Uterus (tissue), 4 donors: ENCODE measurements around the gene DDX20. TPM values are rescaled to one million over a fixed set of nuclear protein-coding genes. Genes with fewer than 3 reads are reported as not detected.

ENCODE experiments used
- DNase-seq, 2 donors: peaks; one replicate each; pipeline ENCODE4 v3.0.0-alpha.2; 2019 to 2020
- H3K27ac ChIP-seq, 2 donors: fragments of 200-600 bp; sonication (generic); 1 replicate in 1 of 2; 2 replicates in 1 of 2; pipeline ENCODE4 v1.5.1; 2016 to 2018
- H3K27me3 ChIP-seq, 2 donors: fragments of 200-600 bp; sonication (generic); one replicate each; pipeline ENCODE4 v1.5.1; 2018 to 2019; ENCODE audit warnings: control low read depth in 1 of 2
- H3K36me3 ChIP-seq, 2 donors: fragments of 200-600 bp; sonication (generic); one replicate each; pipeline ENCODE4 v1.5.1; 2019; ENCODE audit warnings: control low read depth in 1 of 2
- H3K4me1 ChIP-seq, 2 donors: fragments of 200-600 bp; sonication (generic); one replicate each; pipeline ENCODE4 v1.5.1; 2018 to 2019; ENCODE audit warnings: control low read depth in 1 of 2
- H3K4me3 ChIP-seq, 2 donors: fragments of 200-600 bp; sonication (generic); 1 replicate in 1 of 2; 2 replicates in 1 of 2; pipeline ENCODE4 v1.5.1; 2018 to 2019; ENCODE audit warnings: mild to moderate bottlenecking in 1 of 2
- H3K9me3 ChIP-seq, 2 donors: fragments of 200-600 bp; sonication (generic); one replicate each; pipeline ENCODE4 v1.5.1; 2019; ENCODE audit warnings: control low read depth in 1 of 2
- CTCF ChIP-seq, 4 experiments: fragments of 200-600 bp in 2 of 4; fragments of 450-650 bp in 2 of 4; sonication (generic) in 2 of 4; IDR thresholded peaks; one replicate each; pipeline ENCODE4 v1.5.1; 2016 to 2019; ENCODE audit warnings: antibody characterized with exemption in 4 of 4, mild to moderate bottlenecking in 2 of 4, moderate library complexity in 1 of 4
- POLR2A ChIP-seq, 2 donors: fragments of 450-650 bp; IDR thresholded peaks; one replicate each; pipeline ENCODE4 v1.6.1; 2016; ENCODE audit warnings: antibody characterized with exemption in 2 of 2, mild to moderate bottlenecking in 1 of 2, moderate library complexity in 1 of 2
- intact Hi-C: fragments of 100-400 bp; cut with DNase I; formaldehyde crosslinking; loops from one replicate; pipeline ENCODE4 v1.15.1; 2023; ENCODE audit warnings: low total_unique reads
- total RNA-seq, 4 donors: library from RNA; depleted of rRNA in 3 of 4; stranded (reverse); fragments of >200 nt in 3 of 4; gene quantifications; one replicate each; pipeline versions ENCODE4 v1.1.0 to v1.2.4, GENCODE V29; 2014 to 2023
- donor health status: DM: yes; HTN: yes; CAD: no.

DDX20 gene
- total RNA-seq, 4 donors from 2014 or later: 13.3 to 38.2 (median 20.1) TPM

- no peaks in the 10 kb centered on the region for H3K36me3 ChIP-seq
- intact Hi-C loops: no loop called here
- no peaks in the 10 kb centered on the region for H3K27me3 ChIP-seq
- H3K4me3 ChIP-seq: no peak overlapping the region
- no peak for DNase-seq
- no peaks in the 10 kb centered on the region for H3K4me1 ChIP-seq
- no peaks in the 10 kb centered on the region for H3K9me3 ChIP-seq
- H3K27ac ChIP-seq: no peak overlapping the region
- TF ChIP-seq POLR2A (IDR thresholded peaks at IDR 0.05) (no peak), CTCF (IDR thresholded peaks at IDR 0.05) (no peak)
These were observed 39.4 kb upstream of the DDX20 start for GRCh38 chr1:111716333-111716732.

GRCh38 chr1:111717450-111717849 is 38.3 kb upstream of the DDX20 start:
- H3K27me3 ChIP-seq: no peaks in the 10 kb centered on the region
- no peak overlapping the region for H3K4me3 ChIP-seq
- DNase-seq: no peak
- intact Hi-C loops: no loop called here
- H3K9me3 ChIP-seq: no peaks in the 10 kb centered on the region
- no peaks in the 10 kb centered on the region for H3K36me3 ChIP-seq
- H3K27ac ChIP-seq: no peak overlapping the region
- no peak for TF ChIP-seq POLR2A (IDR thresholded peaks at IDR 0.05)
- TF ChIP-seq CTCF (IDR thresholded peaks at IDR 0.05): no peak
- no peaks in the 10 kb centered on the region for H3K4me1 ChIP-seq

- no peak for DNase-seq
- intact Hi-C loops: no loop called here
These were observed 36.6 kb upstream of the DDX20 start for GRCh38 chr1:111719135-111719534.

GRCh38 chr1:111719674-111720132 is 36.0 kb upstream of the DDX20 start:
- H3K4me1 ChIP-seq: no peaks in the 10 kb centered on the region
- no peak overlapping the region for H3K4me3 ChIP-seq
- H3K36me3 ChIP-seq: no peaks in the 10 kb centered on the region
- no peaks in the 10 kb centered on the region for H3K9me3 ChIP-seq
- intact Hi-C loops: no loop called here
- TF ChIP-seq POLR2A (IDR thresholded peaks at IDR 0.05) (no peak), CTCF (IDR thresholded peaks at IDR 0.05) (no peak)
- no peak overlapping the region for H3K27ac ChIP-seq
- peak in 1 of 2 donors; percentile 47 for DNase-seq
- no peaks in the 10 kb centered on the region for H3K27me3 ChIP-seq

More at GRCh38 chr1:111719135-111719534, 36.6 kb upstream of the DDX20 start:
- H3K4me1 ChIP-seq: no peaks in the 10 kb centered on the region
- H3K27ac ChIP-seq: no peak overlapping the region
- H3K4me3 ChIP-seq: no peak overlapping the region
- H3K27me3 ChIP-seq: no peaks in the 10 kb centered on the region
- H3K9me3 ChIP-seq: no peaks in the 10 kb centered on the region
- TF ChIP-seq POLR2A (IDR thresholded peaks at IDR 0.05) (no peak), CTCF (IDR thresholded peaks at IDR 0.05) (no peak)
- no peaks in the 10 kb centered on the region for H3K36me3 ChIP-seq

GRCh38 chr1:111720274-111720976 is 35.3 kb upstream of the DDX20 start:
- Histone ChIP-seq H3K4me1 (no peaks in the 10 kb centered on the region), H3K27ac (peak overlapping the region in 1 of 2 donors; percentile 11), H3K4me3 (no peak overlapping the region), H3K36me3 (no peaks in the 10 kb centered on the region), H3K27me3 (no peaks in the 10 kb centered on the region), H3K9me3 (no peaks in the 10 kb centered on the region)
- intact Hi-C loops: no loop called here
- TF ChIP-seq POLR2A (IDR thresholded peaks at IDR 0.05): no peak
- no peak for TF ChIP-seq CTCF (IDR thresholded peaks at IDR 0.05)
- DNase-seq: no peak
